SK-N-SH (cell line): Measurements from ENCODE around the gene CCDC57. TPM values are rescaled to one million over a fixed set of nuclear protein-coding genes. Genes with fewer than 3 reads are reported as not detected.

ENCODE experiments used
- CTCF ChIA-PET: fragments of 300-600, 350-600 bp; formaldehyde crosslinking; extraction: SDS; loops from one replicate; lab custom pipeline; 2021; lab: Yijun Ruan, JAX
- POLR2A ChIA-PET: fragments of 350-600 bp; sonication (Branson Sonifier 250); formaldehyde crosslinking; extraction: SDS; loops from one replicate; lab custom pipeline; 2020; ENCODE audit warnings: antibody characterized with exemption, inconsistent platforms; lab: Yijun Ruan, JAX
- DNase-seq: peaks from one replicate; pipeline ENCODE4 v3.0.0; 2012
- H2AFZ ChIP-seq: fragments of 200-600 bp; sonication (generic); 2 replicates; pipeline ENCODE4 v1.8.1; 2016; ENCODE audit warnings: antibody characterized with exemption, mild to moderate bottlenecking, low read depth
- H3F3A ChIP-seq: fragments of 200-600 bp; sonication (generic); replicated peaks from 2 replicates; pipeline ENCODE3; 2016; ENCODE audit warnings: antibody characterized with exemption, mild to moderate bottlenecking; ENCODE audit not compliant: insufficient read depth
- H3K27ac ChIP-seq, 2 experiments: fragments of 200-500 bp in 1 of 2; fragments of 200-600 bp in 1 of 2; sonication (Bioruptor generic) in 1 of 2; sonication (generic), shearing (Covaris generic) in 1 of 2; 2 replicates each; pipeline versions ENCODE4 v1.5.1 to v1.6.1; 2014 to 2016; ENCODE audit warnings: low read depth in 2 of 2, inconsistent platforms in 1 of 2, low read length in 1 of 2, mild to moderate bottlenecking in 1 of 2, mixed read lengths in 1 of 2
- H3K27me3 ChIP-seq: fragments of 200-600 bp; sonication (generic), shearing (Covaris generic); 2 replicates; pipeline ENCODE4 v1.6.1; 2016; ENCODE audit warnings: mixed run types; ENCODE audit not compliant: insufficient read depth
- H3K36me3 ChIP-seq, 2 experiments: fragments of 200-500 bp in 1 of 2; fragments of 200-600 bp in 1 of 2; sonication (Bioruptor generic) in 1 of 2; sonication (generic) in 1 of 2; replicated peaks in 1 of 2; 2 replicates each; pipeline versions ENCODE3 to v1.5.1; 2014 to 2016; ENCODE audit warnings: low read length in 1 of 2, mild to moderate bottlenecking in 1 of 2; ENCODE audit not compliant: insufficient read depth in 2 of 2, control insufficient read depth in 1 of 2
- H3K4me1 ChIP-seq, 2 experiments: fragments of 200-500 bp in 1 of 2; fragments of 200-600 bp in 1 of 2; sonication (Bioruptor generic) in 1 of 2; sonication (generic), shearing (Covaris generic) in 1 of 2; 2 replicates each; pipeline versions ENCODE4 v1.5.1 to v1.6.1; 2014 to 2016; ENCODE audit warnings: low read depth in 1 of 2, low read length in 1 of 2, mixed run types in 1 of 2; ENCODE audit not compliant: insufficient read depth in 2 of 2, control insufficient read depth in 1 of 2
- H3K4me2 ChIP-seq: fragments of 200-600 bp; sonication (generic), shearing (Covaris generic); 2 replicates; pipeline ENCODE4 v1.6.1; 2017; ENCODE audit warnings: mixed run types
- H3K4me3 ChIP-seq, 2 experiments: fragments of 200-500 bp in 1 of 2; fragments of 200-600 bp in 1 of 2; sonication (Bioruptor generic) in 1 of 2; sonication (generic), shearing (Covaris generic) in 1 of 2; 2 replicates each; pipeline versions ENCODE4 v1.5.1 to v1.8.1; 2014 to 2016; ENCODE audit warnings: low read depth in 2 of 2, inconsistent platforms in 1 of 2, low read length in 1 of 2, mild to moderate bottlenecking in 1 of 2, mixed read lengths in 1 of 2, moderate library complexity in 1 of 2
- H3K79me2 ChIP-seq: fragments of 200-600 bp; sonication (generic); 2 replicates; pipeline ENCODE4 v1.8.1; 2017; ENCODE audit warnings: mild to moderate bottlenecking; ENCODE audit not compliant: insufficient read depth
- H3K9ac ChIP-seq: fragments of 200-600 bp; sonication (generic); 2 replicates; pipeline ENCODE4 v1.6.1; 2017; ENCODE audit warnings: mixed run types
- H3K9me2 ChIP-seq: fragments of 200-600 bp; sonication (generic); 2 replicates; pipeline ENCODE4 v1.6.1; 2017; ENCODE audit warnings: mixed run types
- H3K9me3 ChIP-seq: fragments of 200-600 bp; sonication (generic); 2 replicates; pipeline ENCODE4 v1.6.1; 2017; ENCODE audit warnings: mixed run types, mild to moderate bottlenecking, moderate library complexity
- H4K20me1 ChIP-seq: fragments of 200-600 bp; sonication (generic); 2 replicates; pipeline ENCODE4 v1.6.1; 2017; ENCODE audit warnings: mild to moderate bottlenecking, mixed run types; ENCODE audit not compliant: insufficient read depth
- EP300 ChIP-seq, 2 experiments: IDR thresholded peaks; 2 replicates each; pipeline versions ENCODE4 v1.4.0 to v1.6.1; 2012; ENCODE audit warnings: borderline replicate concordance in 1 of 2, low read depth in 1 of 2, low read length in 1 of 2
- EZH2phosphoT487 ChIP-seq: fragments of 200-600 bp; sonication (generic); IDR thresholded peaks from 2 replicates; pipeline ENCODE4 v1.6.1; 2017; ENCODE audit warnings: low read depth, mixed run types, mild to moderate bottlenecking, antibody characterized with exemption, moderate library complexity, borderline replicate concordance
- FOSL2 ChIP-seq: IDR thresholded peaks from 2 replicates; pipeline ENCODE4 v1.4.0; 2012; ENCODE audit warnings: low read depth, mild to moderate bottlenecking, moderate library complexity, borderline replicate concordance
- FOXJ3 ChIP-seq: sonication (generic); formaldehyde crosslinking; IDR thresholded peaks from 2 replicates; pipeline ENCODE4 v1.5.1; 2020; ENCODE audit warnings: mild to moderate bottlenecking, missing genetic modification reagents
- FOXM1 ChIP-seq: IDR thresholded peaks from 2 replicates; pipeline ENCODE4 v1.4.0; 2012; ENCODE audit warnings: low read depth, mild to moderate bottlenecking
- GATA2 ChIP-seq: sonication (generic); formaldehyde crosslinking; IDR thresholded peaks from 2 replicates; pipeline ENCODE4 v1.5.0; 2020; ENCODE audit warnings: mild to moderate bottlenecking, missing genetic modification reagents
- IRF3 ChIP-seq: fragments of 150-350 bp; IDR thresholded peaks from 2 replicates; pipeline ENCODE4 v1.6.1; 2016; ENCODE audit warnings: mild to moderate bottlenecking, low read depth, low read length
- MEF2A ChIP-seq: IDR thresholded peaks from 2 replicates; pipeline ENCODE4 v1.4.0; 2012; ENCODE audit warnings: low read depth, borderline replicate concordance
- NFIC ChIP-seq: IDR thresholded peaks from 2 replicates; pipeline ENCODE4 v1.4.0; 2012; ENCODE audit warnings: borderline replicate concordance
- NRF1 ChIP-seq: IDR thresholded peaks from 2 replicates; pipeline ENCODE4 v1.6.1; 2012; ENCODE audit warnings: low read depth, mild to moderate bottlenecking, low read length
- RCOR1 ChIP-seq: fragments of 150-350 bp; IDR thresholded peaks from 2 replicates; pipeline ENCODE4 v1.6.1; 2017; ENCODE audit warnings: antibody characterized with exemption, low read length
- SMC3 ChIP-seq: IDR thresholded peaks from 2 replicates; pipeline ENCODE4 v1.6.1; 2012; ENCODE audit warnings: low read depth, low read length, improper control_type of control experiment
- TAF1 ChIP-seq: IDR thresholded peaks from 2 replicates; pipeline ENCODE4 v1.6.1; 2012; ENCODE audit warnings: low read depth, mild to moderate bottlenecking, low read length, moderate library complexity, borderline replicate concordance
- TCF12 ChIP-seq: IDR thresholded peaks from 2 replicates; pipeline ENCODE4 v1.4.0; 2012
- TEAD4 ChIP-seq: IDR thresholded peaks from 2 replicates; pipeline ENCODE4 v1.4.0; 2012; ENCODE audit warnings: mild to moderate bottlenecking, borderline replicate concordance; ENCODE audit not compliant: insufficient read depth
- USF1 ChIP-seq: IDR thresholded peaks from 2 replicates; pipeline ENCODE4 v1.4.0; 2012; ENCODE audit warnings: low read depth, borderline replicate concordance
- YY1 ChIP-seq: IDR thresholded peaks from 2 replicates; pipeline ENCODE4 v1.4.0; 2012; ENCODE audit warnings: low read depth, mild to moderate bottlenecking
- ZBTB33 ChIP-seq: IDR thresholded peaks from 2 replicates; pipeline ENCODE4 v1.4.0; 2012; ENCODE audit warnings: low read depth, borderline replicate concordance
- WGBS: methylation state at CpG from one replicate; pipeline ENCODE4 v1.1.6; 2017; ENCODE audit warnings: low lambda C conversion rate; 5-methylcytosine and 5-hydroxymethylcytosine counted together
- polyA plus RNA-seq, 3 experiments: library from polyadenylated mRNA; depleted of rRNA; stranded (reverse); fragments of >200 nt; gene quantifications; 2 replicates each; pipeline ENCODE4 v1.2.3, GENCODE V29; 2012

Gene CCDC57
- polyA plus RNA-seq, 1 of the 3 experiments (the other 2 are of a cell fraction): 68.6 TPM

- H3K9me2 ChIP-seq: no peaks in the 10 kb centered on the region
- no peaks in the 10 kb centered on the region for H3K36me3 ChIP-seq
- no peak overlapping the region for H3K9ac ChIP-seq
- H4K20me1 ChIP-seq: no peaks in the 10 kb centered on the region
- peaks cover 9% of the 10 kb centered on the region for H3F3A ChIP-seq
- no peak overlapping the region for H2AFZ ChIP-seq
- no peaks in the 10 kb centered on the region for H3K9me3 ChIP-seq
- no peak overlapping the region for H3K27ac ChIP-seq
- TF ChIP-seq FOXJ3 (CRISPR knock-in tag) (no peak), NRF1 (no peak), FOXM1 (no peak), ZBTB33 (no peak), EZH2phosphoT487 (no peak), YY1 (no peak), SMC3 (no peak), TAF1 (no peak), IRF3 (no peak), MEF2A (no peak), EP300 (IDR thresholded peaks at IDR 0.05; ENCODE audit: borderline replicate concordance in 1 of 2, low read depth in 1 of 2, low read length in 1 of 2) (no peak), USF1 (no peak), TCF12 (no peak), TEAD4 (no peak), GATA2 (CRISPR knock-in tag) (no peak), NFIC (no peak), FOSL2 (no peak), RCOR1 (no peak)
- H3K27me3 ChIP-seq: no peaks in the 10 kb centered on the region
- 69% methylated on average over 8 of the region's 8 CpGs for WGBS
- H3K4me2 ChIP-seq: no peak overlapping the region
- DNase-seq: no peak
- peaks cover 0 to 2% of the 10 kb centered on the region in 2 experiments; a peak in 1 of 4 replicates for H3K4me1 ChIP-seq
- no peak overlapping the region for H3K4me3 ChIP-seq
- CTCF ChIA-PET: interaction anchor here (3.1 kb wide), 1 partner anchor 12 kb away, joined by 28 read pairs; no protein-coding TSS in a partner anchor
- POLR2A ChIA-PET: no interaction called here
- H3K79me2 ChIP-seq: peaks cover 23% of the 10 kb centered on the region; the same call in 1 of the 2 replicates
These were observed 12.0 kb upstream of the CCDC57 start for GRCh38 chr17:82224666-82225065.
